Keratinocyte (primary cell): ENCODE data around the gene CASKIN2. TPM values are rescaled to one million over a fixed set of nuclear protein-coding genes. Genes with fewer than 3 reads are reported as not detected.

Experiments used
- DNase-seq: peaks from one replicate; pipeline ENCODE4 v3.0.0-alpha.2; 2011; ENCODE audit warnings: low read depth, missing footprints, low spot score
- FAIRE-seq: peaks from 2 replicates; lab custom pipeline; 2011; peaks lifted over from hg19 to GRCh38; lab: Jason Lieb, UNC
- H2AFZ ChIP-seq: 2 replicates; pipeline ENCODE4 v1.6.0; 2012; ENCODE audit warnings: low read length, control low read depth, inconsistent platforms; ENCODE audit not compliant: control insufficient read depth
- H3K27ac ChIP-seq: 2 replicates; pipeline ENCODE4 v1.5.1; 2011; ENCODE audit warnings: low read length; ENCODE audit not compliant: control insufficient read depth, insufficient read depth
- H3K27me3 ChIP-seq: 3 replicates; pipeline ENCODE4 v1.6.0; 2011; ENCODE audit warnings: low read length; ENCODE audit not compliant: control insufficient read depth, insufficient read depth; ENCODE audit errors: extremely low read depth
- H3K36me3 ChIP-seq, 2 experiments: 2 replicates in 1 of 2; 3 replicates in 1 of 2; pipeline ENCODE4 v1.5.1; 2011; ENCODE audit warnings: low read length in 2 of 2, mild to moderate bottlenecking in 1 of 2; ENCODE audit not compliant: control insufficient read depth in 2 of 2, insufficient read depth in 2 of 2; ENCODE audit errors: extremely low read depth in 1 of 2
- H3K4me1 ChIP-seq: 3 replicates; pipeline ENCODE4 v1.5.1; 2011; ENCODE audit warnings: low read length; ENCODE audit not compliant: control insufficient read depth, insufficient read depth; ENCODE audit errors: extremely low read depth
- H3K4me2 ChIP-seq: 3 replicates; pipeline ENCODE4 v1.6.0; 2011; ENCODE audit warnings: low read depth, low read length; ENCODE audit not compliant: control insufficient read depth, insufficient read depth; ENCODE audit errors: extremely low read depth
- H3K4me3 ChIP-seq, 3 experiments: fragments of 200-600 bp in 1 of 3; sonication (generic) in 1 of 3; 2 replicates in 2 of 3; 3 replicates in 1 of 3; pipeline ENCODE4 v1.5.1; 2011 to 2016; ENCODE audit warnings: low read length in 3 of 3, mild to moderate bottlenecking in 3 of 3, control low read depth in 2 of 3, inconsistent platforms in 1 of 3, low read depth in 1 of 3, mixed read lengths in 1 of 3, mixed run types in 1 of 3, moderate library complexity in 1 of 3; ENCODE audit not compliant: control insufficient read depth in 2 of 3, insufficient read depth in 2 of 3; ENCODE audit errors: extremely low read depth in 1 of 3
- H3K79me2 ChIP-seq: 2 replicates; pipeline ENCODE4 v1.6.0; 2012; ENCODE audit warnings: low read length; ENCODE audit not compliant: control insufficient read depth, insufficient read depth
- H3K9ac ChIP-seq: 3 replicates; pipeline ENCODE4 v1.6.0; 2011; ENCODE audit warnings: low read length; ENCODE audit not compliant: control insufficient read depth, insufficient read depth; ENCODE audit errors: extremely low read depth
- H3K9me1 ChIP-seq: 3 replicates; pipeline ENCODE4 v1.6.0; 2011; ENCODE audit warnings: low read length; ENCODE audit not compliant: control insufficient read depth, insufficient read depth; ENCODE audit errors: extremely low read depth
- H3K9me3 ChIP-seq: 2 replicates; pipeline ENCODE4 v1.5.1; 2012; ENCODE audit warnings: low read depth, low read length; ENCODE audit not compliant: control insufficient read depth
- H4K20me1 ChIP-seq: 3 replicates; pipeline ENCODE4 v1.6.0; 2011; ENCODE audit warnings: low read length; ENCODE audit not compliant: control insufficient read depth, insufficient read depth; ENCODE audit errors: extremely low read depth
- CTCF ChIP-seq, 3 experiments: IDR thresholded peaks in 1 of 3; conservative IDR thresholded peaks in 1 of 3; optimal IDR thresholded peaks in 1 of 3; 2 replicates in 2 of 3; 3 replicates in 1 of 3; pipeline versions ENCODE3 to v1.5.1; 2011; ENCODE audit warnings: low read length in 3 of 3, mild to moderate bottlenecking in 3 of 3, moderate library complexity in 2 of 3, control low read depth in 1 of 3, inconsistent platforms in 1 of 3; ENCODE audit not compliant: insufficient read depth in 2 of 3; ENCODE audit errors: extremely low read depth in 1 of 3
- EZH2 ChIP-seq: IDR thresholded peaks from one replicate; pipeline ENCODE4 v1.6.1; 2012; ENCODE audit warnings: inconsistent platforms, mild to moderate bottlenecking, low read length, moderate library complexity
- dilution Hi-C: fragments of 300-500 bp; cut with MboI; formaldehyde crosslinking; loops from one replicate; pipeline ENCODE4 v1.7.0; 2020; ENCODE audit warnings: low sequenced_read_pairs; ENCODE audit not compliant: extremely low pct_ligation_motif_present
- polyA plus RNA-seq, 5 experiments: library from polyadenylated mRNA; depleted of rRNA in 3 of 5; stranded (reverse) in 3 of 5; stranded (forward) in 1 of 5; unstranded in 1 of 5; fragments of >200 nt; gene quantifications; 1 replicate in 1 of 5; 2 replicates in 3 of 5; 3 replicates in 1 of 5; pipeline versions ENCODE4 v1.2.1 to v1.2.3, GENCODE V29; 2011 to 2012; ENCODE audit warnings: missing spikeins in 2 of 5, low read depth in 1 of 5, low replicate concordance in 1 of 5

The CASKIN2 gene
- polyA plus RNA-seq, 1 donor (not counting 4 experiments of a cell fraction or from before 2014, with no cell fraction given), result 3.7 TPM

- peak; percentile 13 for FAIRE-seq
- peaks cover 22% of the 10 kb centered on the region for H3K4me1 ChIP-seq
- H3K27me3 ChIP-seq, result no peaks in the 10 kb centered on the region
- H3K36me3 ChIP-seq, result peaks cover 11 to 18% of the 10 kb centered on the region in 2 experiments
- TF ChIP-seq EZH2, result no peak
- no peak for TF ChIP-seq CTCF (optimal IDR thresholded peaks at IDR 0.05 in 1 of 3, IDR thresholded peaks at IDR 0.05 in 1 of 3, conservative IDR thresholded peaks at IDR 0.05 in 1 of 3; ENCODE audit: extremely low read depth in 1 of 3, insufficient read depth in 2 of 3, low read length in 3 of 3)
- dilution Hi-C loops, result no loop called here
- no peak overlapping the region for H2AFZ ChIP-seq
- no peak overlapping the region for H3K9ac ChIP-seq
- H3K9me3 ChIP-seq, result no peaks in the 10 kb centered on the region
- H4K20me1 ChIP-seq, result peaks cover 8% of the 10 kb centered on the region
- H3K9me1 ChIP-seq, result peaks cover 7% of the 10 kb centered on the region
- H3K79me2 ChIP-seq, result peaks cover 15% of the 10 kb centered on the region
- H3K4me2 ChIP-seq, result no peak overlapping the region
- no peak for DNase-seq
- H3K27ac ChIP-seq, result no peak overlapping the region
- no peak overlapping the region for H3K4me3 ChIP-seq
Measured at GRCh38 chr17:75518201-75518600, 2.9 kb upstream of the CASKIN2 start.

GRCh38 chr17:75517297-75517865 lies 2.0 kb upstream of the CASKIN2 start:
- Histone ChIP-seq H3K79me2 (peaks cover 15% of the 10 kb centered on the region), H3K4me2 (peak overlapping the region; percentile 95), H3K4me3 (peak overlapping the region; percentile 74 to 85 (median 80)), H3K4me1 (peaks cover 22% of the 10 kb centered on the region), H2AFZ (peak overlapping the region; percentile 70), H3K27me3 (no peaks in the 10 kb centered on the region), H4K20me1 (peaks cover 8% of the 10 kb centered on the region), H3K9me1 (peaks cover 7% of the 10 kb centered on the region), H3K36me3 (peaks cover 11 to 19% of the 10 kb centered on the region in 2 experiments), H3K9me3 (no peaks in the 10 kb centered on the region), H3K9ac (peak overlapping the region; percentile 63), H3K27ac (no peak overlapping the region)
- TF ChIP-seq EZH2 (no peak), CTCF (optimal IDR thresholded peaks at IDR 0.05 in 1 of 3, IDR thresholded peaks at IDR 0.05 in 1 of 3, conservative IDR thresholded peaks at IDR 0.05 in 1 of 3; ENCODE audit: extremely low read depth in 1 of 3, insufficient read depth in 2 of 3, low read length in 3 of 3) (peak in 1 of 3 experiments; percentile 32)
- dilution Hi-C loops, result no loop called here
- DNase-seq (no peak), FAIRE-seq (no peak)
